ENCODE results near the gene DHRS7B. TPM values are rescaled to one million over a fixed set of nuclear protein-coding genes. Genes with fewer than 3 reads are reported as not detected.

Gene DHRS7B
- total RNA-seq, 1 donor from 2014 or later = 8.3 TPM

- no peak overlapping the region for H3K4me3 Mint-ChIP-seq (ENCODE audit: unreplicated experiment)
- TF ChIP-seq CTCF (IDR thresholded peaks at IDR 0.05; ENCODE audit: partially characterized antibody, unreplicated experiment) = no peak
- peaks cover 9% of the 10 kb centered on the region for H3K36me3 Mint-ChIP-seq (ENCODE audit: unreplicated experiment)
- DNase-seq = no peak
- H3K27me3 Mint-ChIP-seq (ENCODE audit: unreplicated experiment) = peaks cover 4% of the 10 kb centered on the region
- peaks cover 3% of the 10 kb centered on the region for H3K4me1 Mint-ChIP-seq (ENCODE audit: low read depth, unreplicated experiment)
- peaks cover 2% of the 10 kb centered on the region for H3K9me3 Mint-ChIP-seq (ENCODE audit: unreplicated experiment)
- no peak overlapping the region for H3K27ac Mint-ChIP-seq (ENCODE audit: unreplicated experiment)
These were observed 47.9 kb downstream of the DHRS7B start for GRCh38 chr17:21174713-21175112.

DNA sequence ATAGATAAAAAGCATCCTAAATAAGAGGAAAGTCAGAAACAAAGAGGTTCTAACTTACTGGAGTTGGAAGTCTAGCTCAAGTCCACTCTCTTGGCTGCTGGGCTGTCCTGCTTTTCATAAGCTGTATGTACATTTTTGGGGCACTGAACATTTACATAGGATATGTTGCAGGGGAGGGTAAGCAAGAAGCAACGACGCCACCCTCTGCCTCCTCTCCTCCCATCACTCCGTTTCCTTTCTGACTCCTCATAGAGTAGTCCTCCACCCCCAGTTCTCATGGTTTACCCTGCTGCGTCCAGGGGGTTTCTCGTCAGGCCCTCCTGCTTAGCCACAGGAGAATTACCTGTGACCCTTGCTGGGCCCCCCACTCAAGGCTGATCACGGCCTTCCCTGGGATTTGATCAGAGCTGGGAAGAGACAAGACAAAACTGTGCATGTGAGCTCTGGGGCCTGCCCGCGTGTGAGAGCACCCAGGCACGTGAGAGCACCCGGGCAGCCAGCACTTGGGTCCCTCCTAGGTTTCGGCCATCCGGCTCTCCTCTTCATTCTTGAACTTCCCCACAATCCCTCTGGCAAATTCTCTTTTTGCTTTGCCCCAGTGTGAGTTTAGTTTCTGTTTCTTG lies 50.1 kb downstream of the DHRS7B start:
- no peak for DNase-seq
- H3K4me3 Mint-ChIP-seq (ENCODE audit: unreplicated experiment) = no peak overlapping the region
- TF ChIP-seq CTCF (IDR thresholded peaks at IDR 0.05; ENCODE audit: partially characterized antibody, unreplicated experiment) = no peak
- no peak overlapping the region for H3K27ac Mint-ChIP-seq (ENCODE audit: unreplicated experiment)
- no peaks in the 10 kb centered on the region for H3K4me1 Mint-ChIP-seq (ENCODE audit: low read depth, unreplicated experiment)
- H3K36me3 Mint-ChIP-seq (ENCODE audit: unreplicated experiment) = peaks cover 9% of the 10 kb centered on the region
- H3K9me3 Mint-ChIP-seq (ENCODE audit: unreplicated experiment) = peaks cover 2% of the 10 kb centered on the region
- no peaks in the 10 kb centered on the region for H3K27me3 Mint-ChIP-seq (ENCODE audit: unreplicated experiment)

GRCh38 chr17:21177401-21177800 lies 50.6 kb downstream of the DHRS7B start:
- no peak for TF ChIP-seq CTCF (IDR thresholded peaks at IDR 0.05; ENCODE audit: partially characterized antibody, unreplicated experiment)
- DNase-seq = no peak
- Mint-ChIP-seq H3K4me3 (ENCODE audit: unreplicated experiment) (no peak overlapping the region), H3K27ac (ENCODE audit: unreplicated experiment) (no peak overlapping the region), H3K27me3 (ENCODE audit: unreplicated experiment) (no peaks in the 10 kb centered on the region), H3K9me3 (ENCODE audit: unreplicated experiment) (peaks cover 2% of the 10 kb centered on the region), H3K36me3 (ENCODE audit: unreplicated experiment) (peaks cover 9% of the 10 kb centered on the region), H3K4me1 (ENCODE audit: low read depth, unreplicated experiment) (no peaks in the 10 kb centered on the region)

DNA sequence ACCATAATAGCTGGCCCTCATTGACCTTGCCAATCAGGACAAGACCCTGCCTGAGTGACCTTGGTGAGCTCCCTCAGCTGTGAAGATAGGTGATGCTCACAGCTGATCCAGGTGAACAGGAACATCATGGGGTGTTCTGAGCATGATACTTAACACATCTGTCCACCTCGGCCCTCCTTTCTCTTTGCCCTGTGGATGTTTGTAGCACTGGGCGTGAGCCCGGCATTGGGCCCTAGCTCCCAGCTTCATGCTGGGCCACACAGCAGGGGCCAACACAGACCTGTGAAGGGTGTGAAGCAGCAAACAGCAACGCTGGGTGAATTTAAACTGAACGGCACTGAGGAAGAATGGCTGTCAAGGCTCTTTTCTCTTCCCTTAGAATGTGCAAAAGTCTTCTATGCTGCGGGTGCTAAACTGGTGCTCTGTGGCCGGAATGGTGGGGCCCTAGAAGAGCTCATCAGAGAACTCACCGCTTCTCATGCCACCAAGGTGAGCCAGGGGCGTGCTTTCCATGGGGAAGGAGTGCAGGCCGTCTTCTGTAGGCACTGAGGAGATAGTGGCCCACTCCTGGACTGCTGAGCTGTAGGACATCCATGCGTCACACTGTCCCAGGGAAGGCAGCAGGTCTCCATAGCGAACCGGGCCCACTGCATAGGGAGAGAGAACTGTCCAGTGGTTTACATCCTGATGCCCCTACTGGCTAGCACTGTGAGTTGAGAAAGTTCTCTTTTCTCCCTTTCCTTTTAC lies 51.3 kb downstream of the DHRS7B start:
- H3K9me3 Mint-ChIP-seq (ENCODE audit: unreplicated experiment) = peaks cover 2% of the 10 kb centered on the region
- H3K36me3 Mint-ChIP-seq (ENCODE audit: unreplicated experiment) = peaks cover 8% of the 10 kb centered on the region
- H3K4me1 Mint-ChIP-seq (ENCODE audit: low read depth, unreplicated experiment) = no peaks in the 10 kb centered on the region
- no peak for DNase-seq
- TF ChIP-seq CTCF (IDR thresholded peaks at IDR 0.05; ENCODE audit: partially characterized antibody, unreplicated experiment) = no peak
- H3K27me3 Mint-ChIP-seq (ENCODE audit: unreplicated experiment) = no peaks in the 10 kb centered on the region
- no peak overlapping the region for H3K27ac Mint-ChIP-seq (ENCODE audit: unreplicated experiment)
- H3K4me3 Mint-ChIP-seq (ENCODE audit: unreplicated experiment) = no peak overlapping the region

GRCh38 chr17:21183468-21183867 lies 56.7 kb downstream of the DHRS7B start:
- H3K9me3 Mint-ChIP-seq (ENCODE audit: unreplicated experiment) = no peaks in the 10 kb centered on the region
- peaks cover 2% of the 10 kb centered on the region for H3K27me3 Mint-ChIP-seq (ENCODE audit: unreplicated experiment)

More at GRCh38 chr17:21183468-21183867, 56.7 kb downstream of the DHRS7B start:
- no peak for TF ChIP-seq CTCF (IDR thresholded peaks at IDR 0.05; ENCODE audit: partially characterized antibody, unreplicated experiment)
- Mint-ChIP-seq H3K4me1 (ENCODE audit: low read depth, unreplicated experiment) (no peaks in the 10 kb centered on the region), H3K36me3 (ENCODE audit: unreplicated experiment) (no peaks in the 10 kb centered on the region), H3K4me3 (ENCODE audit: unreplicated experiment) (no peak overlapping the region), H3K27ac (ENCODE audit: unreplicated experiment) (no peak overlapping the region)
- DNase-seq = no peak

All from glutamatergic neuron (in vitro differentiated cells).